NCI-H446 (cell line): Measurements from ENCODE around the gene ISOC1.

Experiments used
- DNase-seq, 2 experiments: peaks; one replicate each; lab custom pipeline; 2025; lab: John Stamatoyannopoulos, UW

The ISOC1 gene

GRCh38 chr5:129094924-129095899, 663 bp downstream of the ISOC1 start:
- peak in 1 of 2 experiments; percentile 15 for DNase-seq

- no peak for DNase-seq
Measured at GRCh38 chr5:129096382-129096991, 1.9 kb downstream of the ISOC1 start.

GRCh38 chr5:129097498-129098296, 3.1 kb downstream of the ISOC1 start:
- DNase-seq, result no peak

GRCh38 chr5:129098488-129099183, 4.1 kb downstream of the ISOC1 start:
- DNase-seq, result no peak

GRCh38 chr5:129099184-129099569, 4.6 kb downstream of the ISOC1 start:
- no peak for DNase-seq

- no peak for DNase-seq
Measured at GRCh38 chr5:129101794-129102193, 7.2 kb downstream of the ISOC1 start.

DNA sequence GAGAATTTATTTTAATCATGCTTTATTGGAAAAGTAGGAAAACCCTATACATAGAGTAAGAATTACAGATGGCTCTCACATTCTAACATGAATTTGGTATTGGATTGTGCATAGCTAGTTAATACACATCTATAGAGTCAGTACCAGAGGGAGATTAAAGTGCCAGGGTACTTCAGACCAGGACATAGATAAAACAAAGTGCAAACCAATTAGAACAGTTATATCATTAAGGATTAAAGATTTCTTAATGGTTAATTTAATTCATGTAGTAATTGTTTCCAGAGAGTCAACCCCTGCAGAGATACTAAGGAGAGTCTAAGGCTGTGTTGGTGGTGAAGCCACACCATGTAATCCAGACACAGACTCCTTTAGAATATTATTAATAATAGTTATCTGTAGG, 8.8 kb downstream of the ISOC1 start:
- no peak for DNase-seq

DNA sequence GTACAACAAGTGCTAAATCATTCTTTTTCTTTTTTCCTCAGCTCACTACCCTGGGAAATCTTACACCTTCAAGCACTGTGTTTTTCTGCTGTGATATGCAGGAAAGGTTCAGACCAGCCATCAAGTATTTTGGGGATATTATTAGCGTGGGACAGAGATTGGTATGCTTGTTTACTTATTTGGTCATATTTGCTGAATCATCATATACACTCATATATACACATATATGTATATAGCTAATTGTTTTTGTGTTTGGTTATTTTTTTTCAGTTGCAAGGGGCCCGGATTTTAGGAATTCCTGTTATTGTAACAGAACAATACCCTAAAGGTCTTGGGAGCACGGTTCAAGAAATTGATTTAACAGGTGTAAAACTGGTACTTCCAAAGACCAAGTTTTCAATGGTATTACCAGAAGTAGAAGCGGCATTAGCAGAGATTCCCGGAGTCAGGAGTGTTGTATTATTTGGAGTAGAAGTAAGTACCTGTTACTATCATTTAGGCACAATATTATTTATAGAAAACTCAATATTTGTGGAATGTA, 10.4 kb downstream of the ISOC1 start:
- DNase-seq, result no peak

DNA sequence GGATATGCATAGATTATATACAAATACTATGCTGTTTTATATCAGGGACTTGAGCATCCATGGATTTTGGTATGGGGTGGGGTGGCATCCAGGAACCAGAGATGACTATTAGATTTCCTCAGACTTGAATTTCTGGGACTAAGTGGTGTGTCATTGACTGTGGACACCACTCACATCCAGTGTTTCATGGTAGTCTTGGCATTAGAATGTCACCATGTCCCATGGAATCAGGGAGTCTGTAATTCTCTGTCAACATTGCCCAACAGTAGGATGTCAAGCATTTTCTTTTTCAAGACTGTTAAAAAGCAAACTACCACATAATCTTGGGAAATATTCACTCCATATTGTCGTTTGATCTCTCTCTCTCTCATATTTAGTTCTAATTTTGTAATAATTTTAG, 13.1 kb downstream of the ISOC1 start:
- DNase-seq, result no peak

- DNase-seq, result no peak
Measured at GRCh38 chr5:129110742-129111141, 16.2 kb downstream of the ISOC1 start.

GRCh38 chr5:129111351-129111750, 16.8 kb downstream of the ISOC1 start:
- no peak for DNase-seq

GRCh38 chr5:129112295-129112694, 17.7 kb downstream of the ISOC1 start:
- DNase-seq, result no peak

- DNase-seq, result no peak
Measured at GRCh38 chr5:129113867-129114266, 19.3 kb downstream of the ISOC1 start.

DNA sequence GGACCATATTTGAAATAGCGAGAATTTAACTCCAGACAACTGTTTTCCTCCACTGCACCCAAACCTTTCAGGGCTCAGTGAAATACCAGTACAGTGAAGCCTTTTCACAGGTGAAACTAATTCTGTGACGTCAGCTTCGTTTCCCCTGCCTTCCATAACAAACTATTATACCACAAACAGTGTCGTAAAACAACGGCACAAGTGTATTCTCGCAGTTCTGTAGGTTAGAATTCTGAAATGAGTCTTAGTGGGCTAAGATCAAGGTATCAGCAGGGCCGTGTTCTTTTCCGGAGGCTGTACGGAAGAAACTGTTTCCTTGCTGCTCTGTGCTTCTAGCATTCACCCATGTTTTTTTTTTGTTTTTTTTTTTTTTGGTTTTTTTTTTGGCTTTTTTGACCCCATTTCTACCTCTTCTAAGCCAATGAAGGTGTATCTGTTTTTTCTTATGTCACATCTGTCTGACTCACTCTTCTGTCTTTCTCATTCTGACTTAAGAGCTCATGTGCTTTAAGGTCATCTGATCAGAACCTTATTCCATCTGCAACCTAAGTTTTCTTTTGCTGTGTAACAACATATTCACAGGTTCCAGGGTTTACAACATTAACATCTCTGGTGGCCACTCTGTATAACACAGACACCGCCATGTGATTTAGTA, 20.1 kb downstream of the ISOC1 start:
- no peak for DNase-seq

GRCh38 chr5:129115680-129116079, 21.1 kb downstream of the ISOC1 start:
- no peak for DNase-seq

DNA sequence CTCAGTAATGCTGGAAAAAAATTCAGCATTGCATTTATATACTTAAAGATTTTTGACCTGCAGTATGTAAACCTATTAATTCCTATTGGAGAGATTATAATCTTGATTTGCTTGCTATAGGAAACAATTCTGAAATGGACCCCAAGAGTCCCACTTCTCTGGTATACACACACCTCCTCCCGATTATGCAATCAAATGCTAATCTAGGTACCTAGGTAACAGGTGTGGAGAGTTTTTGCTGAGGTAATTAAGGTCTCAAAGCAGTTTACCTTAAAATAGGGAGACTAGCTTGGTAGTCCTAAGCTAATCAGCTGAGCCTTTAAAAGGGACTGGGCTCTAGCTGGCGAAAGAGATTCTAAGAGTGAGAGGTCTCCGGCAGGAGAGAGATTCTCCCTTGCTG, 22.2 kb downstream of the ISOC1 start:
- no peak for DNase-seq

GRCh38 chr5:129118405-129118804, 23.9 kb downstream of the ISOC1 start:
- DNase-seq, result no peak

GRCh38 chr5:129118826-129119225, 24.3 kb downstream of the ISOC1 start:
- no peak for DNase-seq

- no peak for DNase-seq
Measured at GRCh38 chr5:129120158-129120581, 25.6 kb downstream of the ISOC1 start.

DNA sequence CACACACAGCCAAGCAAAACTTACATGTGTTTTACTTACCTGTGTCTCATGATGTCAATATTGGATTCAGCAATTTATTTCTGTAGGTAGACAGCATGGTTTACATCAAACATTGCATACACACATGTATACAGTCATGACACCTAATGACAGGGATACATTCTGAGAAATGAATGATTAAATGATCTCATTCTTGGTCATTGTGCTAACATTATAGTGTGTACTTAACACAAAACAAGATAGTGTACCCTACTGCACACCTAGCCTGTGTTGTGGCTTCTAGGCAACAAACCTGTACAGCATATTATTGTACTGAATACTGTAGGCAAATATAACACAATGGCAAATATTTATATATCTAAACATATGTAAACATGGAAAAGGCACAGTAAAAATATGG, 28.0 kb downstream of the ISOC1 start:
- DNase-seq, result no peak

DNA sequence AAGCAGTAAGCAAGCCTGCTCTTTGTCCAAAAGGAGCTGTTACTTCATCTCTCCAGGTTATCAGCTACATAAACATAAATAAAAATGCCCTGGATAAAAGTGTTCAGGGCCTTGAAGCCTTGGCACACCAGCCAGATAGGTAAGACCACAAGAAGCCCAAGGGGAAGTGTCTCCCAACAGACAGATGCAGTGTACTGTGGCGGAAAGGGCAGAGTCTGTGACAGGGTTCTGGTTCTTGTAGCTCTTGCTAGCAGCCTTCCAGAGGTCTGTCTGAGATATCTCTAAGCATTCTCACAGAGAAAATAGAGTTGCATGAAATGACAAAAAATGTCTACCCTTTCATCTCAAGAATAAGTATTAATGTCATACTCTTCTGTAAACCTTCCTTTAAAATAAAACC, 30.1 kb downstream of the ISOC1 start:
- no peak for DNase-seq
